Fibroblast of skin of left quadriceps (primary cell): ENCODE data around the gene MAP4K4.

Source experiments
- DNase-seq, 2 experiments: peaks; one replicate each; pipeline ENCODE4 v3.0.0-alpha.2; 2013; ENCODE audit warnings: low read depth in 2 of 2

Gene MAP4K4

DNA sequence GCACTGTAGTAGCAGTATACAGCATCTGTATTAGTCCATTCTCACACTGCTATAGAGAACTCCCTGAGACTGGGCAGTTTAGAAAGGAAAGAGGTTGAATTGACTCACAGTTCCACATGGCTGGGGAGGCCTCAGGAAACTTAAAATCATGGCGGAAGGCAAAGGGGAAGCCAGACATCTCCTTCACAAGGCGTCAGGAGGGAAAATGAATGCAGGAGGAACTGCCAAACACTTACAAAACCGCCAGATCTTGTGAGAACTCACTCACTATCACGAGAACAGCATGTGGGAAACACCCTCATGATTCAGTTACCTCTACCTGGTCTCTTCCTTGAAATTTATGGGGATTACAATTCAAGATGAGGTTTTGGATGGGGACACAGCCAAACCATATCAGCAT is 25.4 kb downstream of the MAP4K4 start:
- DNase-seq = no peak

DNA sequence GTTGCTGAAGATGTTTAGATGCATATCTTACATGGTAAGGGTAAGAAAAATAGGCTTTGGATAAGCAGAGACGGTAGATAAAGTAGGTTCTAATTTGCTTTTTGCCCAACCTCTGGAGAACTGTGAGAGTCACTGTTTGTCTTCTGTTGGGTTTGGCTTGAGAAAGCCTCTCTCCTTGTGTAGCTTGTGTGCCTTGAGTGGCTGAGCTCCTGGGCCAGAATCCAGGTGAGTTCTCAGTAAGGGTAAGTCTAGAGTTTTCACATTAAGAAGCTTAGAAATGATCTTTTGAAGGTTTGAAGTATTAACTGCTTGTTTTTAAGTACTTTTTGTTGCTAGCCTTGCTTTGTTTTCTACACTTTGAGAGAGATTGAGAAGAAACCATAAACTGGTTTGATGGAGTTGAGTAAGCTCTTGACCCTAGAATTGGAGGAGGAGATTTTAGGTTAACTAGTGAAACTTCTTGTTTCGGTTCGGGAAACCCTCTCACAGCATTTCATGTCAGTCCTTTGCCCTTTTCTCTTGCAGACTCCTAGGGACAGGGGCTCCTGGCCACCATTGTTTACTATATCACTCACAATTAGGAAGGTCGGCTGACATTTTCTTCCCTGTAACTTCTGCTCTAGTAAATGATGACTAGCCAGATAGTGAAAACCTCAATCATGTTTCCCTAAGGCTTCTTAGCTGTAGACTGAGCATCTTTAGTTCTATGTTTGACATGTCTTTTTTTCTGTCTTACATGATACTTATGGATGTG is 26.0 kb downstream of the MAP4K4 start:
- no peak for DNase-seq

DNA sequence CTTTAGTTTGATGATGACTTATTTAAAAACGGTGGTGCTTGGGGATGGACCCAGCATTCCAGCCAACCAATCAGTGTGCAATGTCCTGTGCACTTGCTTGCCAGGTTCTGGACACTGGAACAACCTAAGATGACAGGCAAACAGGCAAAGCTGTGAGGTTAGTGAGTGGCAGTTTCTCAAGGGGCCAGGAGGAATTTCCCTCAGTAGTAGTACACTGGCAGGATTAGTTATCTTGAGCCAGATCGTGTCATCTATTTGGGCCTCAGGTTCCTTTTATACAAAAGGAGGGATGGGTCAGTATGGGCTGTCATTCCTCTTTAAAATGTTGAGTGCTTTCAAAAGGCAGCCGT is 26.6 kb downstream of the MAP4K4 start:
- DNase-seq = no peak

DNA sequence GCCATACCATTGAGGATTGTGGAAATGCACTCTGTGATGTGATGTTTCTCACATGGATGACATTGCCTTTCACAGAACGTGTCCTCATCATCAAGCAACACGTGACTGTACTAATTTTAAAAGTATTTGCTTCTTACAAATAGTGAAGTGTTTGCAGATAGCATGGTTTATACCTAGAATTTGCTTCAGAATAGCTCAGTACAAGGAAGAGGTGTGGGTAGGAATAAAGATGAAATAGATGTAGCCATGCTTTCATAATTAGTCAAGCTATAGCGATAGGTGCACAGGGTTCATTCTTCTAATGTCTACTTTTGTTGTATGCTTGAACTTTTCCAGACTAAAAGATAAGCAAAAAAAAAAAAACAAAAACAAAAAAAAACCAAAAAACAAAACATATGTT is 27.5 kb downstream of the MAP4K4 start:
- no peak for DNase-seq

- no peak for DNase-seq
Observed at GRCh38 chr2:101725515-101726192, 28.1 kb downstream of the MAP4K4 start.

- no peak for DNase-seq
Observed at GRCh38 chr2:101728865-101729264, 31.4 kb downstream of the MAP4K4 start.

DNA sequence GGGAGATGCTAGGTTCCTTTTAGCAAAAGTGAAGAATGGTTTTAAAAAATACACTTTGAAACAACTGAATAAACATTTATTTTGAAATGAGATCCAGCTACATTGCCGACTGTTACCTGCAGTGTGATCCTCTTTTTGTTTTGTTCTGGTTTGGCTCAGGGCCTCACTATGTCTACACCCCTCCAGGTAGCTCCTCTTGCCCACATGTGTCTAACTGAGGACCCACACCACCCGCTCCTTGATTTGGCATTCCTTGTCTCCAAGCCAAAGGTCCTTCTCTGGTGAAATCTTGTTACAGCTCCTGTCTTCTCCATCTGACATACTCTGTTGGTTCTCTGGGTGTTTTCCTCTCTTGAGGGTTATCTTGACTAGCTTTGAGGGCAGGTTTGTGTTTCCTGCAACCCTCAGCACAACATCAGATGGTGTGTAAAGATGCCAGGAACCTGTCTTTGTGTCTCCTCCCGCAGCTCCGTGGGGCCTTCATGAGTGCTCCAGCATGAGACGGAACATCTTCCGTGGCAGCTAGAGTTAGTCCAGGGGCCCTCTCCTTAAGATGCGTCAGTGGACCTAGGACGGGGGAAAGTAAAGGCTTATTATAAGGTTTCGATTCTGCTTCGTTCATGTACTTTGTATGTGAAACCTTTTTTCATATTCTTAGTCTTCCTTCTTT is 32.1 kb downstream of the MAP4K4 start:
- DNase-seq = no peak

GRCh38 chr2:101731221-101732054 is 33.9 kb downstream of the MAP4K4 start:
- no peak for DNase-seq

DNA sequence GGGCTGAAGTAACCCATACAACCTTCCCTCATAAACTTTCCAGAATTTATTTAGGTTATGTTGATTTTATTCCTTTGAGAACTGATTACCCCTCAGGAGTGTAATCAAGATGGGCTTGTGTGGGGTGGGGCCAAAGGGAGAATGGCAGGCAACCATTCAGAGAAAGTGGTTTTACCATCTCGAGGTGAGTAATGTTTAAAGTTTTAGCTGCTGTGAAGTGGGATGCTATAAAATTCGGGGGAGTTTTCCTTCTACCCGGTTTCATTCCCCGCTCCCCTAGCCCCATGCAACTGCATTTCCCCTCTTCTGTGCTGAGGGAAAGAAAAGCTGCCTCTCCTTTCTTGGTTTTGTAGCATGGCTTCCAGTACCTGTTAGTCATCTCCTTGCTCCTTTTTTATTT is 34.7 kb downstream of the MAP4K4 start:
- no peak for DNase-seq

- no peak for DNase-seq
Observed at GRCh38 chr2:101732773-101733256, 35.3 kb downstream of the MAP4K4 start.

DNA sequence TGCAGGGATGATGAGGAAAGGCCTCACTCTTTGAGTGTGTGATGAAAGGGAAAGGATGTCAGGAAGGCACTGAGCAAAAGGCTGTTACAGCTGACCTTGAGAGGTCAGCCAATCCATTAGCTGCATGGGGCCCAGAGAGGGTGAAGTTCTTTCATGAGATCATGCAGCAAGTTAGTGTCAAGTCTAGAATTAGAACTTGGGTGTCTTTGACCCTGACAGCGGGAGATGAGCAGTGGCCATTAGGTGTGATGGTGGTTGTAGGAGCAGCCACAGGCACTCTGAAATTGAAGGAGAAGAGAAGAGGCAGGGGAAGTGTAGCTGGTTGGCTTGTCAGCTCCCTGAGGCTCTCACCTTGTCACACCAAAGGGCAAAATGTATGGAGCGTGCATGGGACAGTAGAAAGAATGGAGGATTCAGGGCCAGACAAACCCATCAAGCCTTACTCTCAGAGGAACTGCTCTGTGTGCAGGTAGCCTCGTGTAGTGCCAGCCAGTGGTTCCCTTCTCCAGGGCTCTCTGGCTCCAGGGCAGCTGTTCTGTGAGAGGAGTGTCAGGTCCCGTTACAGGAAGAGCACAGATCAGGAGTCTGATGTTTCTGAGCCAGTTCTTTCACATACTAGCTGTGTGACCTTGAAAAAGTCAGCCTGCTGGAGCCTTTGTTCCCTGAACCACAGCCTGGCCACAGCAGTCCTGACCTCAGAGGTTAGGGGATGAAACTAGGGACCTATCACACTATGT is 35.9 kb downstream of the MAP4K4 start:
- no peak for DNase-seq

DNA sequence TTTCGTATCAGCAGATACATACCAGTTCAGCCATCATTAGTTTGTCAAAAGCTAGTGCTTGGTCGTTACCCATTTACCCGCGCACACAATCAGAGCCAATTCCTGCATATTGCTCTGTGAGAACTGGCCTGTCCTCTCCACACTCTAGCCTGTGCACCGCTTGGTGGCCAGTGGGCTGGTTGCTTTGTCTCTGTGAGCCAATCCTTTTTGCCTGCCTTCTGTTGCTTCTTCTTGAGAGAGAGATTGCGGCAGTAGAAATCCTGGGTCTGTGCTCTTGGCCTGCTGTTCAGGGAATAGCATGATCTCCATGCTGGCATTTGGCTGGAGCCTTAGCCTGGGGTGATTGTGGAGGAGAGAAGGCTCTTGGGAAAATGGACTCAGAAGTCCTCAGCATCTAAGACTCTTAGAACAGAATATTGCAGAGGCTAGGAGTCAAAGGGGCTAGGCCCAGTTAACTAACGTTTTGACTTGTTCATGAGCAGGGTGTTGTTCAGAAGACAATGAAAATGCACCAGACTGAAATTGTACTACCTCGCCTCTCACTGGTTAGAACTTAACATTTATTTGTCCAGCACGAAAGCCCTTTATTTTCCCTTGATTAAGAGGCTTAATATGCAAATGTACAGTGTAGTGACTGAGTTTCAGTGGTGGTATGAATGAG is 37.1 kb downstream of the MAP4K4 start:
- DNase-seq = no peak

DNA sequence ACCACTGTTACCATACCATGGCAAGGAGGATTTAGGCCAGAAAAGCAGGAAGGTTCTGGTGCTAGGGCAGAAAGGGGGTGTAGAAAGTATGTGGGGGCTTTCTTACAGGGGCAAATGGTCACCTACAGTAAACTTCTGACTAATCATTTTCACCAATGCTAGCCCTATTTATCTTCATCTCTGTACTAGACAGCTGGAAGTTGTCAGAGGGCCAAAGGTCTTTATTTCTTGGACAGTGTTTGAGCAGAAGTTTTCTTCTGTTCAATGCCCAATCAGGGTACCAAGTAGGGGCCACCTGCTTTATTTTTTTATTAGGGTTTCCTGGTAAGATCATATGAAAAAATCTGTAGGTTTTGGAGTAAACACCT is 37.6 kb downstream of the MAP4K4 start:
- no peak for DNase-seq

- no peak for DNase-seq
Observed at GRCh38 chr2:101736233-101736632, 38.7 kb downstream of the MAP4K4 start.

DNA sequence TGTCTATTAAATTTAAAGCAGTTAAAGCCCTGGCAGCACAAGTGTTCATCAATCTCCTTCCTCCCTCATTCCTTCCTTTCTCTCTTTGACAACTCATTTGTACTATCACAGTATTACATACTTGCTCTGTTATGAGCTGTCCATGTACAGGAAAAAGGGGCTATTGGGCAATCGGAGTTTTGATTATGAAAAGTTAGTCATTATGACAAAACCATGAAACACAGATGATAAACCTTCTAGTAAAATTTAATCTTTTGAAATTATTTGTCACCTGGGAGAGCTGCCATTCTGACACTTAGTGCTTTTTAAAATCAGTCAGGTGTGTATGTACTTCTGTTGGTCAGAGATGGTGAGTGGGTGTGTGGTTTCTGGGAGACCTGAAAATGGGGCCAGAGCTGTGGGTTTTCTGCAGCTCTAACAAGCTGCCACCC is 39.4 kb downstream of the MAP4K4 start:
- peak; percentile 47 to 55 for DNase-seq

DNA sequence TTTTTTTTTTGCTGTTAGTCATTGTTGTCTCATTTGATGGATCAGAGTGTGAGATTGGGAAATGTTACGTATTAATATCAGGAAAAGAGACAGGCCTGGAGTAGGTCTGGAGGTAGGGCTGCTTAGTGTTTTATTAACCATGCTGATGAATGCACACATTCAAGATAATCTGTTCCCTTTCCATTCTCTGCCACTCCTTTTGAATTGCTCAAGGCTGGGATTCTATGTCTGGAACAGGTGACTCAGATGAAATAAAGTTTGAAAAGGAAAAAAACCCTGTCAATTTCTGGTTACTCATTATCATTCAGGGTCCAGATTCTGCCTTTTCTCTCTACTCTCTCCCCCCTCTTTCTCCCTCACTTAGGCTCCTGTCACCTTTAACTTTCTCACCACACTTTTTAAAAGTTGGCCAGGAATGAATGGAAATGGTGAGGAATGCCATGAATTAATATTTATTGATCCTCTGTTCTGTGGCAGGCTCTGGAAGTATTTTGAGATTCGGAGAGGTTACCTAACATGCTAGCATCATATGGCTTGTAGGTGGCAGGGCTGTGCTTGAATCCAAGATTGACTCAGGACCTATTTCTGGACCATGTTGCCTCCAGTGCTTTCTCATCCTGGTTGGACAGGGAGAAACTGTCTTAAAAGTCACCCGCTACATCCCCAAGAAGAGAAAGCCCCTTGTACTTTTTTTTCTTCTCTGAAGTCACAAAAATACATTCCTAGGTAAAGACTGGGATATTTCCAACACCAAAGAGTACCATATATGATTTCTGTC is 40.2 kb downstream of the MAP4K4 start:
- no peak for DNase-seq

DNA sequence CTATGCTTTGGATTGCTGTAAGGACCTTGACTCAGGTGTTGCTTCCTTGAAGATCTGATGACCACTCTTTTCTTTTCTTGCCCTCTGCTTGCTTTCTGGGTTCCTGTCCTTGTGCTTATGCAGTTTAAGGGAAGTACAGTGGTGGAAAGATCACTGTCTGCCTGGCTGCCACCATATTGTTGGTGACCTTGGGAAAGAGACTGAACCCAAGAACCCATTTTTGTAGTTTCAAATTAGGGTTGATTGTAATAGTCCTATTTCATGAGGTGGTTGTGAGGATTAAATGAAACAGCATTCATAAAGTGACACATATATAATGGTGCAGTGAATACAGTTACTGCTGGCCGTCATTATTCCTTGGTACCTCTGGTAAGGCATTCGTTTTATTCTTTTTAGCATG is 41.1 kb downstream of the MAP4K4 start:
- DNase-seq = no peak

DNA sequence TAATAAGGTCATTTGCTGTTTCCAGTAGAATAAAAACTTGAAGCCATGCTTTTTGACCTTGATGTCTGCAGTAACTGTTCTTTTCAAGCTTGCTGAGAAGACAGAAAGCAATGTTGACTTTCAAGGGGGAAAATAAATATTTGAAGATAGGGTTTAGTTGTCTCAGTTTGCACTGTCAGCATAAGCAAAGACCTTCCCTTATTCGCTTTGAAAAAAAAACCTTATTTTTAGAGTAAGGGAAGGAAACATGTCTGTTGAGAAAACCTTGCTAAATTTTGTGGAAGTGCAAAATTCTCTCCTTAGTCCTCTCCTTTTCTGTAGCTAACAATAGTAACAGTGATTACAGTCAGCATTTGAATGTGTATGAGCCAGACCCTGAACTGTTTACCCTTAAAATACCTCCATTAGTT is 43.1 kb downstream of the MAP4K4 start:
- DNase-seq = no peak

DNA sequence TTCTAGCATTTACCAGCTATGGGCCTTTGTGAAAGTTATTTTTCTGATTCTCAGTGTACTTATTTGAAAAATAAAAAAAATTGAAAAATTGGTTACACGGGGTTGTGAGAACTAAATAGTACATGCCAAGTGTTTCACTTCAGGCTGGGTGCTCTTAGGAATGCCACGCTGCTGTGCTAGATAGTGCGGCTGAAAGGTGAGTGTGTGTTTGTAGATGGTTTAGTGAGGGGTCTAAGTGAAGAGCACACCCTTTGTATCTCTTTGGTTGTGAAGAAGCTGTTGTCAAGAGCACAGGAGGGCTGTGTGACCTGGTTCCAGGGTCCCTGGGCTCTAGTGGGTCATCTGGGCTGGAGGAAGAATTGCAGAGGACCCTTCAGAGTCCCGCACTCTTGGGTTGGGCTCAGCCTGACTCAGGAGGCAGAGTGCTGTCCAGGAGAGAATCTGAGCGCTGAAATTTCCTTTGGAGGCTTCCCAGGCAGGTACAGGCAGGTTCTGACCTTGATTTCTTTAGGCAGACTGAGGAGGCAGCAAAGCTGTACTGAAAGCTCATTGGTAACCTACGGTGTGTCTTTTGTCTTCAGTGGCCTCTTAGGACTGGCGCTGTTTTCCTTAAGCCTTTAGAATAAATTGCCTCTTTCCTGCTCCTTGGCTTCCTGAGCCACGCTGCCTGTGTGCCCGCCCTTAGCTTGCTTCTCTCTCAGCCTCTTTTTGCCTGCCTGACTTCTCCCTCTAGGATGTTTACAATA is 44.4 kb downstream of the MAP4K4 start:
- DNase-seq = no peak
